CD4-positive, alpha-beta T cell treated with Interleukin-4 for 1 hour (primary cell): Measurements from ENCODE around the gene TRMT1L.
A peak's percentile ranks its signal among the peaks of the same experiment; 100 is the strongest.
"Not testable (repeated sequence)": the region's sequence is repeated elsewhere in the genome, so short reads cannot be mapped to it uniquely, and the experiment has no call there.

Experiments
- DNase-seq, 2 donors: peaks; one replicate each; pipeline ENCODE4 v3.0.0-alpha.2; 2020 to 2022

The TRMT1L gene

GRCh38 chr1:185156854-185157598, at the start of gene TRMT1L, which contains the start of gene SWT1:
Gene TRMT1L, minus strand, starts transcription at chr1:185156953. Its CDS starts 241 bp downstream, at chr1:185156712.
Gene SWT1, plus strand, starts transcription at chr1:185157167. Its CDS starts 3,675 bp downstream, at chr1:185160842.
- peak; percentile 99 for DNase-seq

- no peak for DNase-seq
These were observed 44.1 kb upstream of the TRMT1L start for GRCh38 chr1:185200889-185201288.

GRCh38 chr1:185198712-185199111, 42.0 kb upstream of the TRMT1L start:
- DNase-seq, result not testable (repeated sequence)

- no peak for DNase-seq
These were observed 37.0 kb upstream of the TRMT1L start for GRCh38 chr1:185193756-185194155.

GRCh38 chr1:185170291-185170848, 13.6 kb upstream of the TRMT1L start:
- peak; percentile 49 to 67 for DNase-seq

- DNase-seq, result no peak
These were observed 9.4 kb upstream of the TRMT1L start for GRCh38 chr1:185166106-185166505.

GRCh38 chr1:185162491-185162890, 5.7 kb upstream of the TRMT1L start:
- DNase-seq, result no peak

GRCh38 chr1:185159966-185160365, 3.2 kb upstream of the TRMT1L start:
- DNase-seq, result no peak

GRCh38 chr1:185158800-185159199, 2.0 kb upstream of the TRMT1L start:
- no peak for DNase-seq

GRCh38 chr1:185157599-185158412, 1.1 kb upstream of the TRMT1L start:
- no peak for DNase-seq

GRCh38 chr1:185156288-185156853, 382 bp downstream of the TRMT1L start:
- DNase-seq, result peak in 1 of 2 donors; percentile 36

- peak; percentile 36 to 49 for DNase-seq
These were observed 1.0 kb downstream of the TRMT1L start for GRCh38 chr1:185155600-185156287.

GRCh38 chr1:185154912-185155513, 1.7 kb downstream of the TRMT1L start:
- no peak for DNase-seq

- no peak for DNase-seq
These were observed 4.5 kb downstream of the TRMT1L start for GRCh38 chr1:185152187-185152767.

- DNase-seq, result no peak
These were observed 5.5 kb downstream of the TRMT1L start for GRCh38 chr1:185151215-185151614.

- DNase-seq, result no peak
These were observed 12.5 kb downstream of the TRMT1L start for GRCh38 chr1:185144233-185144632.

GRCh38 chr1:185139246-185139645, 17.5 kb downstream of the TRMT1L start:
- DNase-seq, result no peak

GRCh38 chr1:185137896-185138545, 18.7 kb downstream of the TRMT1L start:
- DNase-seq, result no peak

GRCh38 chr1:185132534-185132933, 24.2 kb downstream of the TRMT1L start:
- DNase-seq, result no peak

GRCh38 chr1:185129708-185130107, 27.0 kb downstream of the TRMT1L start:
- no peak for DNase-seq

GRCh38 chr1:185112356-185112755, 44.4 kb downstream of the TRMT1L start:
- no peak for DNase-seq
